Keratinocyte (primary cell): ENCODE results near the gene MTHFD2L.

ENCODE experiments used
- CTCF ChIP-seq, 3 experiments: IDR thresholded peaks in 1 of 3; conservative IDR thresholded peaks in 1 of 3; optimal IDR thresholded peaks in 1 of 3; 2 replicates in 2 of 3; 3 replicates in 1 of 3; pipeline versions ENCODE3 to v1.5.1; 2011; ENCODE audit warnings: low read length in 3 of 3, mild to moderate bottlenecking in 3 of 3, moderate library complexity in 2 of 3, control low read depth in 1 of 3, inconsistent platforms in 1 of 3; ENCODE audit not compliant: insufficient read depth in 2 of 3; ENCODE audit errors: extremely low read depth in 1 of 3
- EZH2 ChIP-seq: IDR thresholded peaks from one replicate; pipeline ENCODE4 v1.6.1; 2012; ENCODE audit warnings: inconsistent platforms, mild to moderate bottlenecking, low read length, moderate library complexity

GRCh38 chr4:74252933-74253332, 95.0 kb downstream of the MTHFD2L start:
- TF ChIP-seq CTCF (optimal IDR thresholded peaks at IDR 0.05 in 1 of 3, IDR thresholded peaks at IDR 0.05 in 1 of 3, conservative IDR thresholded peaks at IDR 0.05 in 1 of 3; ENCODE audit: extremely low read depth in 1 of 3, insufficient read depth in 2 of 3, low read length in 3 of 3) (no peak), EZH2 (no peak)
